SH-SY5Y (cell line): ENCODE measurements around the gene METTL24.

Experiments
- GATA2 ChIP-seq: IDR thresholded peaks from 2 replicates; pipeline ENCODE4 v1.6.1; 2011; ENCODE audit warnings: mild to moderate bottlenecking, low read depth, low read length
- GATA3 ChIP-seq: IDR thresholded peaks from 2 replicates; pipeline ENCODE4 v1.6.1; 2011; ENCODE audit warnings: low read depth, mild to moderate bottlenecking, low read length, moderate library complexity

DNA sequence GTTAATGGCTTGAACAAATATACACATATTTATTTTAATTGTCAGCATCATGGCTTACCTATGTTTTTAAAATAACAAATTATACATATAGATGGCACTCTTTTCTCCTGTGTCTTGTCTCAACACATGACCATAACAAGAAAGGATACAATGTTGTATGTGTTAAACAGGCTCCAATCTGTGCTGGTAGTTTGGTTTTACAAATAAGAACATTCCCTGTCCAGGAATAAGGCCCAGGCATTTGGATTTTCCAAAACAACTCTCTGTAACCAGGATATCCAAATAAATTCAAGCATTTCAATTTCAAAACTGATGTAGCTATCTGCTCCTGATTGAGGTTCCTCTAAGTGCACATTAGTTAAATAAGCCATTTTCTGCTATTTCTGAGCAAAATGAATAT is 17.1 kb downstream of the METTL24 start:
- no peak for TF ChIP-seq GATA2
- TF ChIP-seq GATA3 = no peak
